HT1080 (cell line): Measurements from ENCODE around the gene DLGAP1. TPM values are rescaled to one million over a fixed set of nuclear protein-coding genes. Genes with fewer than 3 reads are reported as not detected.

Experiments
- DNase-seq: peaks from one replicate; pipeline ENCODE4 v3.0.0-alpha.2; 2015; ENCODE audit warnings: low read depth
- total RNA-seq: library from RNA; depleted of rRNA; stranded (reverse); fragments of >200 nt; shearing (Covaris generic); gene quantifications from 2 replicates; pipeline ENCODE4 v1.2.3, GENCODE V29; 2014

DLGAP1 gene
- total RNA-seq, 1 experiment from 2014 or later = not detected

GRCh38 chr18:3648200-3648599 lies 806.9 kb downstream of the DLGAP1 start:
- DNase-seq = no peak

DNA sequence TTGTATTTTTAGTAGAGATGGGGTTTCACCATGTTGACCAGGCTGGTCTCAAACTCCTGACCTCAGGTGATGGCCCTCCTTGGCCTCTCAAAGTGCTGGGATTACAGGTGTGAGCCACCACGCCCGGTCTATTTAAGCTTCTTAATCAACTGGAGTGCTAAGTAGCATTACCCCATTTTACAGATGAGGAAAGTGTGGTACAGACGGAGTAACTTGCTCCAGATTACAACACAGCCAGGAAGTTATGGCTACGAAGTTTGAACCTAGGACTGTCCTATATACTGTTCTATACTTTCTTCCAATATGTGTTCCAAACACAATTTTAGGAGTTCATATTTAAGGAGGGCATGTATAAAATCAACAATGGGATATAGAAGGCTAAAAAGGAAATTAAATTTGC lies 807.5 kb downstream of the DLGAP1 start:
- DNase-seq = no peak

DNA sequence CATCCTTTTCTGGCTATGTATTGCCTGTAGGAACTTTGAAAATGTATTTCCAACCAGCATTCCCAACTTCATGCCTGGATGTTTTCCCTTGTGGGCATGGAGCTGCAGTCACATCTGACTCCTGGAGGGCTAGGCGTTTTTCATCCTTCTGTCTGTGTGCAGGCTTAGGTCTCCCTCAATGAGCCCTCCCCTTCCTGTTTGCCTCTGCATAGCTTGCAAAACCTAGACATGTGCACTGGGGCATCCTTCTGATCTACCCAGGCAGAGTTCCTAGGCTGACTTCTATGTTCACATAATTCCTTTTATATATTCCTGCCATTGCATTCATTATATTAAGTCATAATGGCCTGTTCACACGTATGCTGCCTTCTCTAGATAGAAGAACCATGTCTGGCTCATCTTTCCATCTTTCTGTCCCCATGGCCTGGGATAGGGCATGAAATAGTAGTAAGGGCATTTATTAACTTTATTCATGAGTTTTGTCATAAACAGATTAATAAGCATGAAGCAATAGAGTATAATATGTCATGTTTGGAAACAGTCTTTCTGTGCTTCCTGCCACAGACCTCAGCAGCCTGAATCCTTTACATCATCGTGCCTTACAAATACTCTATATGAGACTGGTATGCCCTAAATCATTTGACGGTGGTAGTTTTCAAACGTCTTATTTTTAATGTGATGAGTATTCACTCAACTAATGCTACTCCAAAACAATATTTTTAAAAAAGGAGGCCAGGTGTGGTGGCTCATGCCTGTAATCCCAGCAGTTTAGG lies 809.5 kb downstream of the DLGAP1 start:
- DNase-seq = no peak

GRCh38 chr18:3634250-3634939 lies 820.7 kb downstream of the DLGAP1 start:
- no peak for DNase-seq

GRCh38 chr18:3631887-3632286 lies 823.2 kb downstream of the DLGAP1 start:
- no peak for DNase-seq

GRCh38 chr18:3626929-3627458 lies 828.1 kb downstream of the DLGAP1 start:
- DNase-seq = no peak

DNA sequence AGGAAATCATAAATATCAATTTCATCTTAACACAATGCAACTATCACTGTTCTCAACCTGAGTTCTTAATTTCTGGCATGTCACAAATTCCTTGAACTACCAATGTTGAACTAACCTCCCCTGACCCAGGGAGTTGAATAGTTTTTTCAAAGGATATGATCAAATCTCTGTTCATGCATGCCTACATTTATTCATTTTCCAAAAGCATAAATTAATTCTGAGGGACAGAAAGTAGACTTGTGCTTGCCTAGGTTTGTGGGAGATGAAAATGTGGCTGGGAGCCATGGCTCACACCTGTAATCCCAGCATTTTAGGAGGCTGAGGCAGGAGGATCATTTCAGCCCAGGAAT lies 829.4 kb downstream of the DLGAP1 start:
- DNase-seq = no peak

GRCh38 chr18:3624935-3625741 lies 830.0 kb downstream of the DLGAP1 start:
- peak; percentile 98 for DNase-seq

DNA sequence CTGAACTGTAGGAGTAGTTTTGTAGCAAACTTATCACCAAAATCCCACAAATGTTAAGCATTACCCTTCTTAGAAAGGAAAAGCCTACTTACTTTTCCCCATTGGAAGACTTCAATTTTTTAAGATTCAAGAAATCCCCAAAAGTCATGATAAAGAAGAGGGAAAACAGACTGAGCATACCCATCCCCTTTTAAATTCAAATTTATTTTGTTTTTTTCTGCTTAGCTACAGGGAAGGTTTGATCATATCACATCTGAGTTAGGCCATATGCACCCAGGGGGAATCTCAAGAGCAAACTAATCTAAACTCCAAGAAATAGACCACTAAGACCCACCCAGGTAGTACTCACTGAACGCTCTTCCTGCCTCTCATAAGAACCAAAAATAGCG lies 830.6 kb downstream of the DLGAP1 start:
- no peak for DNase-seq

GRCh38 chr18:3623769-3624545 lies 831.1 kb downstream of the DLGAP1 start:
- DNase-seq = peak; percentile 99

DNA sequence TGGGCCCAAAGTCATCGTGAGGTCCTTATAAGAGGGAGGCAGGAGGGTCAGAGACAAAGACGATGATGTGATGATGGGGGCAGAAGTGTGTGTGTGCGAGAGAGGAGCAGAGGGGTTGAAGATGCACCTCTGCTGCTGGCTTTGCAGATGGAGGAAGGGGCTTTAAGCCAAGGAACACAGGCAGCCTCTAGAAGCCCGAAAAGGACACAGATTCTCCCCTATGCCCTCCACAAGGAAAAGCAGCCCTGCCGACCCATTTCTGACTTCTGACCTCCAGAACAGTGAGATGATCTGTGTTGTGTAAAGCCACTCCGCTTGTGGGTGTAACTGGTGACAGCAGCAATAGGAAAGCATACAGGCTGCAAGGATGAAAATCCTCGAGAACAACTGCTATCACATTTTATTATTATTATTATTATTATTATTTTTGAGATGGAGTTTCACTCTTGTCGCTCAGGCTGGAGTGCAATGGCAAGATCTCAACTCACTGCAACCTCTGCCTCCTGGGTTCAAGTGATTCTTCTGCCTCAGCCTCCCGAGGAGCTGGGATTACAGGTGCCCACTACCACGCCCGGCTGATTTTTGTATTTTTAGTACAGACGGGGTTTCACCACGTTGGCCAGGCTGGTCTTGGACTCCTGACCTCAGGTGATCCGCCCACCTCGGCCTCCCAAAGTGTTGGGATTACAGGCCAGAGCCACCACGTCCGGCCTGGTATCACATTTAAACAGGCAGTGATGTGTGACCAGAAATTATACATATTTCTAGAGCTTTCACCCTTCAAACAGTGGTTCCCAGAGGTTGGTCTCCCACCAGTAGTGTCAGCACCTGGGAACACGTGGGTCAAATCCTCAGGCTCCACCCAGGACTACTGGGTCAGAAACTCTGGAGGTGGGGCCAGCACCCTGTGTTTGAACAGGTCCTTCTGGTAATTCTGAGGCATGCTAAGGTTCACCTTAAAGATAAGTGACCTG lies 834.7 kb downstream of the DLGAP1 start:
- DNase-seq = no peak

DNA sequence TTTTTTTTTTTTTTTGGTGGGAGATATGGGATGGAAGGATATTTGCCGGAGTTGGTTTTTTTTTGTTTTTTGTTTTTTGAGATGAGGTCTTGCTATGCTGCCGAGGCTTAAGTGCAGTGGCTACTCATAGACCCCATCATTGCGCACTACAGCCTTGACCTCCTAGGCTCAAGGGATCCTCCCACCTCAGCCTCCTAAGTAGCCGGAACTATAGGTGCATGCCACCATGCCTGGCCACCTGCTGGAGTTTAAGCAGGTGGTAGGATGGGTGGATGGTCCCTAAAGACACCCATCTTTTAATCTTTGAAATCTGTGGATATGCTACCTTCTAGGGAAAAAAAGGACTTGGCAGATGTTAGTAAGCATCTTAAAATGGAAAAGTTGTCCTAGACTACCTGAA lies 835.4 kb downstream of the DLGAP1 start:
- DNase-seq = no peak

DNA sequence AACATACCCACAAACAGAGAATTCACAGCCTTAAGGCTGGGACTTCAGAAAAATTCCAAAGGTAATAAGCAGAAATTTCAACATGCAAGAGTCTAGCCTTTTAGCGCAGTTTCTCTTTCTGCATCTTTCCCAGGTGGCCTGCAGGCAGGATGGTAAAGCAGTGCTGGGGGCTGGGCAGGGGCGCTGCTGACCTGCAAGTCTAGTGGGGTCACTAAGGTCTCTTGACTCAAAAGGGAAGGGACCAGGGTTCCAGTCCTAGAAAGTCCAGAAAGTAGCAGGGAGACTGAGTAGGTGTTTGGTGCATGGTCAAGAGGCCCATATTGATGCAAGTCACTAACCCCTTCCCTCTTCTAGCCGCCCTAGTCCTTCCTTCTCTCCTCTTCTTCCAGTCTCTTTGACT lies 835.9 kb downstream of the DLGAP1 start:
- DNase-seq = no peak

GRCh38 chr18:3616744-3617143 lies 838.4 kb downstream of the DLGAP1 start:
- no peak for DNase-seq

- no peak for DNase-seq
Observed at GRCh38 chr18:3616142-3616541, 839.0 kb downstream of the DLGAP1 start.

- DNase-seq = no peak
Observed at GRCh38 chr18:3615374-3615985, 839.6 kb downstream of the DLGAP1 start.

DNA sequence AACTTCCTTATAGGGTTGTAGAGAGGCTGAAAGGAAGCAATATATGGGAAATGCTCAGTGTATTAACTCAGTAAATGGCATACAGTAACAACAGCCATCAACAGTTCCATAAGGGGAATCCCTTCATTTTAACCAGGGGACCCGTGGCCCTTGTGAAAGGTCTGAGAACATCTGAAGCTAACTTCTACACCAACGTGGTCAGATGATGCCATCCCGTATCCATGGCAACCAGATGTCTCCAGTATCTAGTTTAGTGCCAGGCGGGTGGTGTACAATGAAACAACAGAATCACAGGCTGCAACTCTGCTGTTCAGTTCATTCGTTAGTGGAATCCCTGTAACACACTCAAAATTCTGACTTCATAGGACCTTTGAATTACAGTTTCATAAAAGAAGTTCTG lies 842.8 kb downstream of the DLGAP1 start:
- DNase-seq = no peak

DNA sequence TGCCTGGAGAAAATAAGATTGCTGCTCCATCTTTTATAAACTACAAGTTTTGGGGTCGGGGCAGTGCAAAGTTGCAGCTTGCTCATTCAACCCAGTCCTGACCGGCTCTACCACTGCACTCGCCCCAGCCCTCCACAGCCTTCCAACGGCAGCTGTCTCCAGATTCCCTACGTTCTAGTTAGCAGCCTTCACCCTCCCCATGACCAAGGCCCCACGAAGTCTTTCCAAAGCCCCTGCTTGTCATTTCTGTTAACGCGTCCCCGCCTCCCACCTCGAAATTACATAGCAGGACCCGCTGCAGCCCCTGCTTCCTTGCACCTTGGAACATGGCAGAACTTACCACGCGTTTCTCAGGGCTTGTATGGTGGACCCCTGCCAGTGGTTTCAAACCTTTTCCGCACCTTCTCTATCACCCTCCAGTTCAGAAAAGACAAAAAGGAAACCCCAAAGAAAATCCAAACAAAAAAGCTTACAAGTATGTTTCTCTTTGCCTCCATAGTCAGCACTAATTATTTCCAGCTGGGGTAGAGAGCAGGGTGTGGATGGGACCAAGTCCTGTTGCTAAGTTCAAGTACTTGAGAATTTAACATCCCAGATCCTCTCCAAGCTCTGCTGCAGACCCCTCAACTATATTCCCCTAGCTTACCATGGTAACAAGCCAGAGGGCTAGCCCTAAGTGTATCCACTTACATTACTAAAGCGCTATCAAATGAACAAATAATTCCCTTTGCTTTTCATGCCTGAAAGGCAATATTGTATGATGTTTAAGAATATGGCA lies 843.6 kb downstream of the DLGAP1 start:
- no peak for DNase-seq

GRCh38 chr18:3610813-3611212 lies 844.3 kb downstream of the DLGAP1 start:
- DNase-seq = no peak
